Measurements from ENCODE around the gene BPIFB2.
"Not testable (repeated sequence)": the region's sequence is repeated elsewhere in the genome, so short reads cannot be mapped to it uniquely, and the experiment has no call there.

BPIFB2 gene

DNA sequence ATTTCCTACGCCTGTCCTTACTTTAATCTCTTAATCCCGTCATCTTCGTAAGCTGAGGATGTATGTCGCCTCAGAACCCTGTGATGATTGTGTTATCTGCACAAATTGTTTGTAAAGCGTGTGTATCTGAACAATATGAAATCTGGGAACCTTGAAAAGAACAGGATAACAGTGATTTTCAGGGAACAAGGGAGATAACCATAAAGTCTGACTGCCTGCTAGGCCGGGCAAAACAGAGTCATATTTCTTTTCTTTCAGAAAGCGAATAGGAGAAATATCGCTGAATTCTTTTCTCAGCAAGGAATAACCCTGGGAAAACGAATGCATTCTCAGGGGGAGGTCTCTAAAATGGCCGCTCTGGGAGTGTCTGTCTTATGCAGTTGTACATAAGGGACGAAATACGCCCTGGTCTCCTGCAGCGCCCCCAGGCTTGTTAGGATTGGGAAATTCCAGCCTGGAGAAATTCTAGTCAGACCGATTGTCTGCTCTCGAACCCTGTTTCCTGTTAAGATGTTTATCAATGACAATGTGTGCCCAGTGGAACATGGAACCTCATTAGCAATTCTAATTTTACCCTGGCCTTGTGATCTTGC is 37.7 kb downstream of the BPIFB2 start:
- not testable (repeated sequence) for DNase-seq

DNA sequence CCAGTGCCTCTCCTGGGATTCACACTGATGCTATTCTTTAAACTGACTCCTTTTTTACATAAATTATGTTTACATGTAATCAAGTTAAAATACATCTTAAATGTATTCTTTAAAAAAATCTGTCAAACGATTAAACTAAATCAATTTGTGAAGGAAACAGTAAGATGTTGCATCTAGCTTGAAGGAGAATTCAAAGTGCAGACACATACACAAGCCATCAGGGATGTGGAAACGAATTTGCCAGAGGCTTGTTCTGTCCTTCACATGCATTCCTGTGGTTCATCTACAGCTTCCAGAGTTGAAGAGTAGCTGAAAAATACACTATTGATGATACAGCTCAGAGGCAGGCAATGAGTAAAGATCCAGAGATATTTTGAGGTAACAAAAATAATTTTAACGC is 38.9 kb downstream of the BPIFB2 start:
- no peak for DNase-seq

DNA sequence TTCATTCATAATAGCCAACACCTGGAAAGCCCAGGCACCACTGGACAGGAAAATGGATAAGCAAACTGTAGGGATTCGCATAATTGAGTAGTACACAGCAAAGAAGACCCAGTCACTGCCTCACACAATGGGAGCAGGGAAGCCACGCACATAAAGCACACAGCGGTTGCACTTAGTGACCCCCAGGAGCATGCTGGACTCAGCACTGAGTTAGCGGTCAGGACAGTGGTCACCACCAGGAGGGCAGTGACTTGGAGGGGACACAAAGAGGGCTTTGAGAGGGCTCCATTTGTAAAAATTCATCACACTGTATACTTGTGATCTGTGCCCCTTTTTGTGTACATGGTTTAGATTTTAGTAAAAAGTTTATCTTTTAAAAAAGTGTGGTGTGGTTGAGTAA is 43.8 kb downstream of the BPIFB2 start:
- DNase-seq, result no peak

DNA sequence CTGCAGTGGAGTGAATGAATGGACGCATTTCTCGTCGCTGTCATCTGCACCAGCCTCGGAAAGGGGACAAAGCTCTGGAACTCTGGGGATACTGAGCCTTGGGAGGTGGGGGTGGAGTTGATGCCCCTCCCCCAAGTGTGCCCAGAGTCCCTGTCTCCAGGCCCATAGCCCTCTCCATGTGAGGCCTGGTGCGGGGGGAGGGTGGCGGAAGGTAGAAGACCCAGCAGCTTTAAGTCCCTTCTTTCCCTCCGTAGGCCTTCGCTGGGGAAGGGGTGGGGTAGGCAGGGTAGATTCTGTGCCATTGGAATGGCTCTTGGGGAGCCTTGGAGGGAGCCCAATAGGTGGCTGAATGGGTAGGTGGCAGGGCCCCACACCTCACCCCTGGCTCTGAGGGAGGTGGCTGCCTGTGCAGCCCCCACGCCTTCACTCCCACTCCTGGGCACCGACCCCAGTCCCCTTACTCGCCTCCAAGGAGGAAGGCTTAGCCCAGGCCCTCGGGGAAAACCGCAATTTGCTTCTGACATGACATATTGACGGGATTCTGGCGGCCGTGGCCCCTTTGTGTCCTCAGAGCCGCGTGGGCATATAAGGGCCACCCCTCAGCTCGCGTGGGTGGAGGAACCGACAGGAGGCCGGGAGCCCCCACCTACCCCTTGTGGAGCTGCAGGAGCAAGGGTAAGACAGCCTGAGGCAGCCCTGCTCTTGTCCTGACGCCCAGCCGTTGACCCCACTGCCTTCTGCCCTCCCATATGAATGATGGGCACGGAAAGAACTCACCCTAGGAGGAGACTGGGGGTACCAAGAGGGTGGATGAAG is 46.0 kb downstream of the BPIFB2 start, which contains the start of gene BPIFB3:
Gene BPIFB3, plus strand, starts transcription at position 613 of the 816 bp plus-strand sequence. CDS start 1,533 bp downstream, outside the sequence.
- no peak for DNase-seq

DNA sequence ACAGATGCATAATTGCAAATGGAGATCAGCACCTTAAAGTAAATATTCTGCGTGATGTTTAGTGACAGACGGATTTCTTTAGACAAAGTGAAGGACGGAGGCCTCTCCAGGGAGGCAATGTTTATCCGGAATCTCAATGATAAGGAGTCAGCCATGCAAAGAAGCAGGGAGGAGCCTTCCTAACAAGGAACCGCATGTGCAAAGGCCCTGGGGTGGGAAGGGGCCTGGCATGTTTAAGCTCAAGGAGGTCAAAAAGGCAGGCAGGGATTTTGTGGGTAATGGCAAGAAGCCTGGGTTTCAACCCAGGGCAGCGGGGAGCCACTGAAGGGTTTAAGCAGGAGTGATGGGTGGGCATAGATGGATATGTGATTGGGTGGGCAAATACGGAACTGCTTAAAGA is 46.9 kb downstream of the BPIFB2 start:
- DNase-seq, result no peak

- no peak for DNase-seq
Measured at GRCh38 chr20:33054791-33055190, 47.3 kb downstream of the BPIFB2 start.

- no peak for DNase-seq
Measured at GRCh38 chr20:33059136-33059535, 51.6 kb downstream of the BPIFB2 start.

DNA sequence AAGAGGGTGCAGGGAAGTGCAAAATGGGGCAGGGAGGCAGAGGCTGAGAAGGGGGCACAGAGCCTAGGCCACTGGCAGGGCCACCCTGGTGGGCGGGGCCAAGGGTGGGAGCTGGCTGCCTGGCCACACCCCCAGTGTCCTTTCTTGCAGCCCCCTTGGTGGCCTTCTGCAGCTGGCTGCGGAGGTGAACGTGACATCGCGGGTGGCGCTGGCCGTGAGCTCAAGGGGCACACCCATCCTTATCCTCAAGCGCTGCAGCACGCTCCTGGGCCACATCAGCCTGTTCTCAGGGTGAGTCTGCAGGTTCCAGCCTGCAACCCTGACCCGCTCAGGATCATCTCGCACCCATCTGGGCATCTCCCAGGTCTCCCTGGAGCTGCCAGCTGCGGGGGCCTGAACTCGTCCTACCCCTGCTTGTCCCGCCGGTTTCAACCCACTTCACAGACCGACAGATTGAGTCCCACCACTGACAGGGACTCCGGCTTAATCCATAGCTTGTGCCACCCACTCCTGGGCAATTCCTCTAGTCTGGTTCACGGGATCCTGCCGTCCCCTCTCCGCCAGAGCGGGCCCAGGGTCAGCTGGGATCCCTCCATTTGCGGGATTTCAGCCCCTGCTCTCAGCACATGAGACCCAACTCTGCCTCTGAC is 52.4 kb downstream of the BPIFB2 start:
- no peak for DNase-seq

DNA sequence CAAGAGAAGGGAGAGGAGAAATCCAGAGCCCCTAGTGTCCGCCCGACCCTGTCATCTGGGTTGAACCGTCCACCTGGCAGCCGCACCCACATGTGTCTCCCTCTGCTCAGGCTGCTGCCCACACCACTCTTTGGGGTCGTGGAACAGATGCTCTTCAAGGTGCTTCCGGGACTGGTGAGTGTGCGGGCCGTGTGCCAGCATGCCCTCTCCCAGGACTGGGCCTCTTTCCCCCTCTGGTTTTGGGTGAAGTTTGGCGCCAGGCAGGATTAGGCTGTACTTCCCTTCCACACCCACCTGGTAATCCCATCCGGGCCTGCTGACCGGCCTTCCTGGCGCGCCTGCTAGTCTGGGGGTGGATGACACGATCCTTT is 54.1 kb downstream of the BPIFB2 start:
- DNase-seq, result no peak

- no peak for DNase-seq
Measured at GRCh38 chr20:33062105-33062824, 54.8 kb downstream of the BPIFB2 start.

DNA sequence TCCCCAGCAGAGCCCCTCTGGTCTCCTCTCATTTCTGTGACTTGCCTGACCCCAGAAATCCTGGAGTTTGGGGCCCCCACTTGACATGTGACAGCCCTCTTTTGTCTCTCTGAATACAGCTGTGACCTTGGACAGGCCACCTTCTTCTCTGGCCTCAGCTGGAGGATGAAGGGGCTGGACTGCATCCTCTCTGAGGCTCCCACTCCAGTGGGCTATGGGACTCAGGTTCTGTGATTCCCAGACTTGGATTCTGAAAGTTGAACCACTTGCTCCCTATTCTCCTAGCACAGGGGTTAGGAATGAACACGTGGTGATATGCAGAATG is 55.3 kb downstream of the BPIFB2 start:
- DNase-seq, result no peak

GRCh38 chr20:33063271-33063670 is 55.8 kb downstream of the BPIFB2 start:
- DNase-seq, result no peak

DNA sequence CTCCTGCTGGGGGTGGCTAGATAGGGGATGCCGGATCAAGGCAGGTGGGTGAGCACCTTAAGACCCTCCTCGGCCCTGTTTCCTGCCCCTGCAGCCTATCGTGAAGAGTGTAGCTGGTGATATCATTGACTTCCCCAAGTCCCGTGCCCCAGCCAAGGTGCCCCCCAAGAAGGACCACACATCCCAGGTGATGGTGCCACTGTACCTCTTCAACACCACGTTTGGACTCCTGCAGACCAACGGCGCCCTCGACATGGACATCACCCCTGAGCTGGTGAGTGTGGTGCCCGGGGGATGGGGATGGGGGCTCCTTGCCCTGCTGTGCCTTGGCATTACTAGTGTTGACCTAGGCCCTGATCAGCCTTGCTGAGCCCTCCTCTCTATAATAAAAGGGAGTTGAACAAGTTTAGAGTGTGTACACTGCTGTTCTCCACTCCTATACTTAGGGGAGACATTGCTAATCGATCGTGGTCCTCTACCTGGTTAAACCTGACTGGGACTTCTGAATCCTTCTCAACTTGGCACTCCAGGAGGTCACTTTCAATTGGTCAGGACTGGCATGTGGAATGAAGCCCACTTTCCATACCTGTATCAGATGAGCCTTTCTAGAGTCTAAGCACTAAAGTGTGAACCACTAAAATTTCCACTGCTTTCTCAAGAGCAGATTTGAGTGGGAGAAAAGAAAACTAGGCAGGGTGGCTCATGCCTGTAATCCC is 57.2 kb downstream of the BPIFB2 start:
- no peak for DNase-seq

GRCh38 chr20:33065785-33066184 is 58.3 kb downstream of the BPIFB2 start:
- DNase-seq, result no peak

DNA sequence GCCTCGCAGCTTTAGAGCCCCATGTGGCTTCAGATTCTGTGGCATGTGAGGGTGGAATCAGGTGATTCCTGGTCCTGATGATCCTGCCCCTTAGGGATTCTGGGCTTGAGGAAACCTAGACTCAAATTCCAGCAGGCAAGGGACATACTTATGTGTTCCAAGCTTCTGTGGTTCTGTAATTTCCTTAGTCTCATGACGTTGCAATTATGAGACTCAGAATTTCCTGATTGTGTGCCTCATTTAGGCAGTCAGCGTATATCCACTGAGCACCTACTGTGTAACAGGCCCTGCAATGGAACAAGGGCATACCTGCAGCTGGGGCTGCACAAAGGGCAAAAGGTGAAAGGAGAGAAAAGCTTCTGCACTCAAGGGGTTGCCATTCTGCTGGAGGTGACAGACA is 60.3 kb downstream of the BPIFB2 start:
- DNase-seq, result no peak

GRCh38 chr20:33068251-33068939 is 60.9 kb downstream of the BPIFB2 start:
- DNase-seq, result no peak

DNA sequence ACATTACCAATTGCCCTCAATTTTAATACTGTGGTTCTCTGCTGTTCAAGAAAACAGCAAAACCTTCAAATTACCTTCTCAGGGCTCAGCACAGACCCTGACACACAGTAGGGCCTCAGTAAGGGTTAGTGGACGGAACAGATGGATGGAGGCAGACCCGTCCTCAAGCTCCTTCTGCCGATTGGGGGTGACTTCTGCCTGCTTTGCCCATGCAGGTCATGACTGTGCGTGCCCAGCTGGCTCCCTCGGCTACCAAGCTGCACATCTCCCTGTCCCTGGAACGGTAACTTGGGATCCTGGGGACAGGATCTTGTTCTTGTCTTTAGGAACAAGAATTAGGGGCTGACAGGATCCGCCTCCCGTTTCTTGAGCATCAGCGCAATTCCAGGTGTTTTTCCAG is 62.2 kb downstream of the BPIFB2 start:
- no peak for DNase-seq

GRCh38 chr20:33070111-33071053 is 62.9 kb downstream of the BPIFB2 start:
- no peak for DNase-seq

DNA sequence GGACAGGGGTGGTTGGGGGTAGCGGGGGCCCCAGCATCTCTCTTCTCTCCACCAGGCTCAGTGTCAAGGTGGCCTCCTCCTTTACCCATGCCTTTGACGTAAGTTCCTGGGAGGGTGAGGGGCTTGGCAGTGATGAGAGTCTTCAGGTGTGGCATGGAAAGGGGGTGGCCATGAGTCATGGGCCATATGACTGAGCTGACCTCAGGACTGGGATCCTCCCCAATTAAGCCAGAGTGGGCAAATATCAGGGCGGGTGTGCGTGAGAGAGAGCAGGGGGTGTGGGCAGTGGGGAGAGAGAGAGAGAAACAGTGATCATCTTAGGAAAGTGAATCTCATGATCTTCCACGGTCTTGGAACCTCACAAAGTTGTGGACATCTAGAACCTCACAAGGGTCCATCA is 63.7 kb downstream of the BPIFB2 start:
- DNase-seq, result no peak

DNA sequence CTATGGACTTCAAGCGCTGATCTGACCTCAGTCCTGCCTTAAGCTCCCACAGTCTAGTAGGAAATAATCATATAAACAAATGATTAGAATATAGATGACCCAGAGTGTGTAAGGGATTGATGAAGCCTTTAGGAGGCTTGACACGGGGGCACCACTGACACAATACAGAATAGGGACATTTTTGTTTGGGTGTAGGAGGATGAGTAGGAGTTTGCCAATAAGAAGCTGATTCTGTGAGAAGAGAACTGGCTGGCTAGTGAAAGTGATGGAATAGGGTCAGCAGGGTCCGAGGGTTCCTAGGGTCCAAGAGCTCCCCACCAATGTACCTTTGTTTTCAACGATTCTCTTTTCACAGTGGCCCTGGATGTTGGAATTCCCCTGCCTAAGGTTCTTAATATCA is 64.9 kb downstream of the BPIFB2 start:
- DNase-seq, result no peak

GRCh38 chr20:33072813-33073212 is 65.3 kb downstream of the BPIFB2 start:
- no peak for DNase-seq

Measured in NCI-H2029 (cell line).